SK-N-SH (cell line): ENCODE results near the gene FOXP1. TPM values are rescaled to one million over a fixed set of nuclear protein-coding genes. Genes with fewer than 3 reads are reported as not detected.

ENCODE experiments used
- CTCF ChIA-PET: fragments of 300-600, 350-600 bp; formaldehyde crosslinking; extraction: SDS; loops from one replicate; lab custom pipeline; 2021; lab: Yijun Ruan, JAX
- POLR2A ChIA-PET: fragments of 350-600 bp; sonication (Branson Sonifier 250); formaldehyde crosslinking; extraction: SDS; loops from one replicate; lab custom pipeline; 2020; ENCODE audit warnings: antibody characterized with exemption, inconsistent platforms; lab: Yijun Ruan, JAX
- DNase-seq: peaks from one replicate; pipeline ENCODE4 v3.0.0; 2012
- H2AFZ ChIP-seq: fragments of 200-600 bp; sonication (generic); 2 replicates; pipeline ENCODE4 v1.8.1; 2016; ENCODE audit warnings: antibody characterized with exemption, mild to moderate bottlenecking, low read depth
- H3F3A ChIP-seq: fragments of 200-600 bp; sonication (generic); replicated peaks from 2 replicates; pipeline ENCODE3; 2016; ENCODE audit warnings: antibody characterized with exemption, mild to moderate bottlenecking; ENCODE audit not compliant: insufficient read depth
- H3K27ac ChIP-seq, 2 experiments: fragments of 200-500 bp in 1 of 2; fragments of 200-600 bp in 1 of 2; sonication (Bioruptor generic) in 1 of 2; sonication (generic), shearing (Covaris generic) in 1 of 2; 2 replicates each; pipeline versions ENCODE4 v1.5.1 to v1.6.1; 2014 to 2016; ENCODE audit warnings: low read depth in 2 of 2, inconsistent platforms in 1 of 2, low read length in 1 of 2, mild to moderate bottlenecking in 1 of 2, mixed read lengths in 1 of 2
- H3K27me3 ChIP-seq: fragments of 200-600 bp; sonication (generic), shearing (Covaris generic); 2 replicates; pipeline ENCODE4 v1.6.1; 2016; ENCODE audit warnings: mixed run types; ENCODE audit not compliant: insufficient read depth
- H3K36me3 ChIP-seq, 2 experiments: fragments of 200-500 bp in 1 of 2; fragments of 200-600 bp in 1 of 2; sonication (Bioruptor generic) in 1 of 2; sonication (generic) in 1 of 2; replicated peaks in 1 of 2; 2 replicates each; pipeline versions ENCODE3 to v1.5.1; 2014 to 2016; ENCODE audit warnings: low read length in 1 of 2, mild to moderate bottlenecking in 1 of 2; ENCODE audit not compliant: insufficient read depth in 2 of 2, control insufficient read depth in 1 of 2
- H3K4me1 ChIP-seq, 2 experiments: fragments of 200-500 bp in 1 of 2; fragments of 200-600 bp in 1 of 2; sonication (Bioruptor generic) in 1 of 2; sonication (generic), shearing (Covaris generic) in 1 of 2; 2 replicates each; pipeline versions ENCODE4 v1.5.1 to v1.6.1; 2014 to 2016; ENCODE audit warnings: low read depth in 1 of 2, low read length in 1 of 2, mixed run types in 1 of 2; ENCODE audit not compliant: insufficient read depth in 2 of 2, control insufficient read depth in 1 of 2
- H3K4me2 ChIP-seq: fragments of 200-600 bp; sonication (generic), shearing (Covaris generic); 2 replicates; pipeline ENCODE4 v1.6.1; 2017; ENCODE audit warnings: mixed run types
- H3K4me3 ChIP-seq, 2 experiments: fragments of 200-500 bp in 1 of 2; fragments of 200-600 bp in 1 of 2; sonication (Bioruptor generic) in 1 of 2; sonication (generic), shearing (Covaris generic) in 1 of 2; 2 replicates each; pipeline versions ENCODE4 v1.5.1 to v1.8.1; 2014 to 2016; ENCODE audit warnings: low read depth in 2 of 2, inconsistent platforms in 1 of 2, low read length in 1 of 2, mild to moderate bottlenecking in 1 of 2, mixed read lengths in 1 of 2, moderate library complexity in 1 of 2
- H3K79me2 ChIP-seq: fragments of 200-600 bp; sonication (generic); 2 replicates; pipeline ENCODE4 v1.8.1; 2017; ENCODE audit warnings: mild to moderate bottlenecking; ENCODE audit not compliant: insufficient read depth
- H3K9ac ChIP-seq: fragments of 200-600 bp; sonication (generic); 2 replicates; pipeline ENCODE4 v1.6.1; 2017; ENCODE audit warnings: mixed run types
- H3K9me2 ChIP-seq: fragments of 200-600 bp; sonication (generic); 2 replicates; pipeline ENCODE4 v1.6.1; 2017; ENCODE audit warnings: mixed run types
- H3K9me3 ChIP-seq: fragments of 200-600 bp; sonication (generic); 2 replicates; pipeline ENCODE4 v1.6.1; 2017; ENCODE audit warnings: mixed run types, mild to moderate bottlenecking, moderate library complexity
- H4K20me1 ChIP-seq: fragments of 200-600 bp; sonication (generic); 2 replicates; pipeline ENCODE4 v1.6.1; 2017; ENCODE audit warnings: mild to moderate bottlenecking, mixed run types; ENCODE audit not compliant: insufficient read depth
- CHD2 ChIP-seq: fragments of 150-350 bp; IDR thresholded peaks from 2 replicates; pipeline ENCODE4 v1.6.1; 2018; ENCODE audit warnings: low read length; ENCODE audit not compliant: partially characterized antibody
- ELF1 ChIP-seq: IDR thresholded peaks from 2 replicates; pipeline ENCODE4 v1.4.0; 2012
- EZH2phosphoT487 ChIP-seq: fragments of 200-600 bp; sonication (generic); IDR thresholded peaks from 2 replicates; pipeline ENCODE4 v1.6.1; 2017; ENCODE audit warnings: low read depth, mixed run types, mild to moderate bottlenecking, antibody characterized with exemption, moderate library complexity, borderline replicate concordance
- FOSL2 ChIP-seq: IDR thresholded peaks from 2 replicates; pipeline ENCODE4 v1.4.0; 2012; ENCODE audit warnings: low read depth, mild to moderate bottlenecking, moderate library complexity, borderline replicate concordance
- FOXM1 ChIP-seq: IDR thresholded peaks from 2 replicates; pipeline ENCODE4 v1.4.0; 2012; ENCODE audit warnings: low read depth, mild to moderate bottlenecking
- GABPA ChIP-seq: IDR thresholded peaks from 2 replicates; pipeline ENCODE4 v1.4.0; 2012; ENCODE audit warnings: low read depth, mild to moderate bottlenecking
- GATA2 ChIP-seq: sonication (generic); formaldehyde crosslinking; IDR thresholded peaks from 2 replicates; pipeline ENCODE4 v1.5.0; 2020; ENCODE audit warnings: mild to moderate bottlenecking, missing genetic modification reagents
- JUND ChIP-seq: IDR thresholded peaks from 2 replicates; pipeline ENCODE4 v1.4.0; 2012
- MEF2A ChIP-seq: IDR thresholded peaks from 2 replicates; pipeline ENCODE4 v1.4.0; 2012; ENCODE audit warnings: low read depth, borderline replicate concordance
- MXI1 ChIP-seq: IDR thresholded peaks from 2 replicates; pipeline ENCODE4 v1.6.1; 2012; ENCODE audit warnings: mild to moderate bottlenecking, low read depth, low read length, improper control_type of control experiment
- NFIC ChIP-seq: IDR thresholded peaks from 2 replicates; pipeline ENCODE4 v1.4.0; 2012; ENCODE audit warnings: borderline replicate concordance
- PBX3 ChIP-seq: IDR thresholded peaks from 2 replicates; pipeline ENCODE4; 2012
- RAD21 ChIP-seq: IDR thresholded peaks from 2 replicates; pipeline ENCODE4 v1.6.1; 2012; ENCODE audit warnings: mild to moderate bottlenecking, low read length
- RFX5 ChIP-seq: IDR thresholded peaks from 2 replicates; pipeline ENCODE4 v1.6.1; 2012; ENCODE audit warnings: mild to moderate bottlenecking, improper control_type of control experiment, low read length
- RXRA ChIP-seq: IDR thresholded peaks from 2 replicates; pipeline ENCODE4 v1.4.0; 2012; ENCODE audit warnings: low read depth, mild to moderate bottlenecking, borderline replicate concordance
- SMC3 ChIP-seq: IDR thresholded peaks from 2 replicates; pipeline ENCODE4 v1.6.1; 2012; ENCODE audit warnings: low read depth, low read length, improper control_type of control experiment
- TAF1 ChIP-seq: IDR thresholded peaks from 2 replicates; pipeline ENCODE4 v1.6.1; 2012; ENCODE audit warnings: low read depth, mild to moderate bottlenecking, low read length, moderate library complexity, borderline replicate concordance
- WGBS: methylation state at CpG from one replicate; pipeline ENCODE4 v1.1.6; 2017; ENCODE audit warnings: low lambda C conversion rate; 5-methylcytosine and 5-hydroxymethylcytosine counted together
- polyA plus RNA-seq, 3 experiments: library from polyadenylated mRNA; depleted of rRNA; stranded (reverse); fragments of >200 nt; gene quantifications; 2 replicates each; pipeline ENCODE4 v1.2.3, GENCODE V29; 2012
- TF ChIP-seq, protein P1 (sequence below): IDR thresholded peaks from 2 replicates; pipeline ENCODE4 v1.4.0; 2012; ENCODE audit warnings: low read depth
- TF ChIP-seq, protein P2 (sequence below): fragments of 150-350 bp; IDR thresholded peaks from 2 replicates; pipeline ENCODE4 v1.6.1; 2016; ENCODE audit warnings: mild to moderate bottlenecking, low read depth, low read length

FOXP1 gene
- polyA plus RNA-seq, 1 of the 3 experiments (the other 2 are of a cell fraction), result 8.8 TPM

- Histone ChIP-seq H3K27ac (no peak overlapping the region), H3K27me3 (no peaks in the 10 kb centered on the region), H3F3A (peaks cover 21% of the 10 kb centered on the region), H3K4me3 (no peak overlapping the region), H3K4me1 (peaks cover 13 to 38% of the 10 kb centered on the region in 2 experiments), H3K9ac (no peak overlapping the region), H3K36me3 (no peaks in the 10 kb centered on the region), H4K20me1 (no peaks in the 10 kb centered on the region)
- WGBS, result 89% methylated on average over 5 of the region's 9 CpGs
- TF ChIP-seq GABPA (no peak), FOSL2 (no peak), CHD2 (no peak), PBX3 (no peak), EZH2phosphoT487 (no peak), GATA2 (CRISPR knock-in tag) (no peak)
- TF ChIP-seq, protein P1, sequence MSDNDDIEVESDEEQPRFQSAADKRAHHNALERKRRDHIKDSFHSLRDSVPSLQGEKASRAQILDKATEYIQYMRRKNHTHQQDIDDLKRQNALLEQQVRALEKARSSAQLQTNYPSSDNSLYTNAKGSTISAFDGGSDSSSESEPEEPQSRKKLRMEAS, result no peak
- TF ChIP-seq, protein P2, sequence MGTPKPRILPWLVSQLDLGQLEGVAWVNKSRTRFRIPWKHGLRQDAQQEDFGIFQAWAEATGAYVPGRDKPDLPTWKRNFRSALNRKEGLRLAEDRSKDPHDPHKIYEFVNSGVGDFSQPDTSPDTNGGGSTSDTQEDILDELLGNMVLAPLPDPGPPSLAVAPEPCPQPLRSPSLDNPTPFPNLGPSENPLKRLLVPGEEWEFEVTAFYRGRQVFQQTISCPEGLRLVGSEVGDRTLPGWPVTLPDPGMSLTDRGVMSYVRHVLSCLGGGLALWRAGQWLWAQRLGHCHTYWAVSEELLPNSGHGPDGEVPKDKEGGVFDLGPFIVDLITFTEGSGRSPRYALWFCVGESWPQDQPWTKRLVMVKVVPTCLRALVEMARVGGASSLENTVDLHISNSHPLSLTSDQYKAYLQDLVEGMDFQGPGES, result no peak
- TF ChIP-seq, all 33 proteins: peak for 0
- H3K9me2 ChIP-seq, result no peaks in the 10 kb centered on the region
- H3K9me3 ChIP-seq, result no peaks in the 10 kb centered on the region
- H2AFZ ChIP-seq, result no peak overlapping the region
- CTCF ChIA-PET, result no interaction called here
- POLR2A ChIA-PET, result no interaction called here
- H3K4me2 ChIP-seq, result no peak overlapping the region
- H3K79me2 ChIP-seq, result peaks cover 91% of the 10 kb centered on the region
- DNase-seq, result no peak
These were observed 142.2 kb downstream of the FOXP1 start for GRCh38 chr3:71441217-71441924.

- no peaks in the 10 kb centered on the region for H4K20me1 ChIP-seq
- H3K9ac ChIP-seq, result no peak overlapping the region
- no peaks in the 10 kb centered on the region for H3K9me3 ChIP-seq
- 95% methylated on average over 6 of the region's 6 CpGs for WGBS
- no peaks in the 10 kb centered on the region for H3K36me3 ChIP-seq
- no peak overlapping the region for H3K4me3 ChIP-seq
- TF ChIP-seq NFIC, result no peak
- no peak for TF ChIP-seq EZH2phosphoT487
- TF ChIP-seq RFX5, result no peak
- TF ChIP-seq PBX3, result no peak
- no peak for TF ChIP-seq FOSL2
- TF ChIP-seq JUND, result no peak
- no peak for TF ChIP-seq ELF1
- no peak for TF ChIP-seq SMC3
- no peak for TF ChIP-seq TAF1
- no peak for TF ChIP-seq FOXM1
- no peak for TF ChIP-seq RAD21
- no peak for TF ChIP-seq MEF2A
- TF ChIP-seq GABPA, result no peak
- TF ChIP-seq RXRA, result no peak
- TF ChIP-seq, protein P2, result no peak
- TF ChIP-seq MXI1, result no peak
- TF ChIP-seq, all 33 proteins: peak for 0
- ChIA-PET CTCF (interaction anchor here (0.8 kb wide), 1 partner anchor 21 kb away, joined by 4 read pairs; no protein-coding TSS in a partner anchor), POLR2A (no interaction called here)
- no peak overlapping the region for H3K4me2 ChIP-seq
- H3F3A ChIP-seq, result peaks cover 13% of the 10 kb centered on the region
- H2AFZ ChIP-seq, result no peak overlapping the region
- no peaks in the 10 kb centered on the region for H3K27me3 ChIP-seq
- H3K79me2 ChIP-seq, result peaks cover 85% of the 10 kb centered on the region
- H3K9me2 ChIP-seq, result no peaks in the 10 kb centered on the region
- H3K27ac ChIP-seq, result no peak overlapping the region
- no peak for DNase-seq
- H3K4me1 ChIP-seq, result peaks cover 2 to 18% of the 10 kb centered on the region in 2 experiments
These were observed 144.6 kb downstream of the FOXP1 start for GRCh38 chr3:71438904-71439303.
